Spleen (tissue), 11 donors: Measurements from ENCODE around the gene RGS5. TPM values are rescaled to one million over a fixed set of nuclear protein-coding genes. Genes with fewer than 3 reads are reported as not detected.

Source experiments
- DNase-seq: peaks from one replicate; pipeline ENCODE4 v3.0.0-alpha.2; 2020
- H3K27ac ChIP-seq, 8 donors: fragments of 200-600 bp; sonication (generic) in 7 of 8; 1 replicate in 4 of 8; 2 replicates in 4 of 8; pipeline versions ENCODE4 v1.5.0 to v1.8.0; 2016 to 2021; ENCODE audit warnings: inconsistent platforms in 4 of 8, mild to moderate bottlenecking in 4 of 8, moderate library complexity in 1 of 8
- H3K27me3 ChIP-seq, 7 donors: fragments of 200-600 bp; sonication (generic) in 6 of 7; replicated peaks in 1 of 7; 1 replicate in 4 of 7; 2 replicates in 3 of 7; pipeline versions ENCODE4 v1.5.0 to v1.8.0; 2016 to 2021; ENCODE audit warnings: inconsistent platforms in 3 of 7, mild to moderate bottlenecking in 1 of 7
- H3K36me3 ChIP-seq, 6 donors: fragments of 200-600 bp; sonication (generic) in 5 of 6; 1 replicate in 4 of 6; 2 replicates in 2 of 6; pipeline versions ENCODE4 v1.5.0 to v1.8.0; 2016 to 2021; ENCODE audit warnings: inconsistent platforms in 2 of 6
- H3K4me1 ChIP-seq, 6 donors: fragments of 200-600 bp; sonication (generic) in 5 of 6; 1 replicate in 3 of 6; 2 replicates in 3 of 6; pipeline versions ENCODE4 v1.5.0 to v1.8.0; 2016 to 2021; ENCODE audit warnings: inconsistent platforms in 3 of 6
- H3K4me3 ChIP-seq, 8 donors: fragments of 200-600 bp; sonication (generic) in 7 of 8; 1 replicate in 4 of 8; 2 replicates in 4 of 8; pipeline versions ENCODE4 v1.5.0 to v1.8.0; 2016 to 2021; ENCODE audit warnings: inconsistent platforms in 4 of 8, mild to moderate bottlenecking in 4 of 8, moderate library complexity in 2 of 8
- H3K9me3 ChIP-seq, 8 donors: fragments of 200-600 bp; sonication (generic) in 7 of 8; 1 replicate in 4 of 8; 2 replicates in 4 of 8; pipeline versions ENCODE4 v1.5.0 to v1.8.0; 2016 to 2021; ENCODE audit warnings: inconsistent platforms in 4 of 8
- CTCF ChIP-seq, 11 experiments: fragments of 200-600 bp in 7 of 11; fragments of 450-650 bp in 4 of 11; sonication (generic) in 4 of 11; IDR thresholded peaks in 8 of 11; conservative IDR thresholded peaks in 3 of 11; 1 replicate in 7 of 11; 2 replicates in 4 of 11; pipeline versions ENCODE4 v1.4.0 to v1.8.0; 2016 to 2021; ENCODE audit warnings: antibody characterized with exemption in 11 of 11, inconsistent platforms in 4 of 11, mild to moderate bottlenecking in 1 of 11
- POLR2A ChIP-seq, 3 donors: fragments of 450-650 bp; IDR thresholded peaks; one replicate each; pipeline ENCODE4 v1.5.1; 2017; ENCODE audit warnings: antibody characterized with exemption in 3 of 3, mild to moderate bottlenecking in 1 of 3
- POLR2AphosphoS5 ChIP-seq, 3 donors: sonication (generic); formaldehyde crosslinking; IDR thresholded peaks; one replicate each; pipeline ENCODE4 v1.5.1; 2017; ENCODE audit warnings: antibody characterized with exemption in 3 of 3
- WGBS, 5 donors: extraction: QIAGEN DNeasy Blood & Tissue Kit in 3 of 5; methylation state at CpG; one replicate each; pipeline versions ENCODE4 v1.1.5 to v1.1.7; 2013 to 2018; 5-methylcytosine and 5-hydroxymethylcytosine counted together
- intact Hi-C: fragments of 100-400 bp; cut with DNase I; formaldehyde crosslinking; loops from one replicate; pipeline ENCODE4 v1.15.0; 2023; ENCODE audit warnings: low total_unique reads
- polyA plus RNA-seq, 3 donors: library from polyadenylated mRNA; stranded (reverse); fragments of 200-250 nt; gene quantifications; one replicate each; pipeline ENCODE4 v1.2.1, GENCODE V29; 2013
- total RNA-seq, 7 donors: library from RNA; depleted of rRNA in 3 of 7; stranded (reverse); fragments of >200 nt in 3 of 7; fragmentation: NEBNext Ultra II Directional in 4 of 7; extraction: Animal tissue kit (Norgen Biotek cat#: 25700) in 4 of 7; gene quantifications; one replicate each; pipeline versions ENCODE4 v1.1.0 to v1.2.1, GENCODE V29; 2016 to 2021
- donor health status: healthy with polysubstance abuse.
- donor health status: DM: no; HTN: no; CAD: no; lungs with moderate emphysema.
- donor health status: DM: no; HTN: no; CAD: no.
- donor health status: Bipolar disorder and iron deficiency.
- donor health status: healthy.
- donor health status: DM: no; HTN: no; CAD: no.
- donor health status: DM: yes; HTN: yes; CAD: no.

Gene RGS5
- total and polyA plus RNA-seq, 10 donors, result 3.1 to 150 (median 22.7) TPM

GRCh38 chr1:163094182-163094581 is 108.5 kb downstream of the RGS5 start:
- H3K27me3 ChIP-seq, result peaks cover 0 to 9% (median 0%) of the 10 kb centered on the region in 7 donors
- H3K9me3 ChIP-seq, result no peaks in the 10 kb centered on the region
- no peaks in the 10 kb centered on the region for H3K4me1 ChIP-seq
- no peak overlapping the region for H3K27ac ChIP-seq
- intact Hi-C loops, result no loop called here
- H3K36me3 ChIP-seq, result no peaks in the 10 kb centered on the region
- WGBS, 5 donors, result 58 to 62% (median 59%) methylated on average over 4 of the region's 4 CpGs
- no peak overlapping the region for H3K4me3 ChIP-seq
- no peak for TF ChIP-seq POLR2AphosphoS5 (IDR thresholded peaks at IDR 0.05)
- DNase-seq, result no peak

GRCh38 chr1:163093579-163093978 is 109.1 kb downstream of the RGS5 start:
- Histone ChIP-seq H3K4me1 (no peaks in the 10 kb centered on the region), H3K9me3 (no peaks in the 10 kb centered on the region), H3K27ac (no peak overlapping the region), H3K27me3 (peaks cover 0 to 9% (median 0%) of the 10 kb centered on the region in 7 donors), H3K4me3 (no peak overlapping the region), H3K36me3 (no peaks in the 10 kb centered on the region)
- 82 to 92% (median 86%) methylated on average over 8 to 9 of the region's 9 CpGs for WGBS, 5 donors
- TF ChIP-seq POLR2A (IDR thresholded peaks at IDR 0.05) (no peak), POLR2AphosphoS5 (IDR thresholded peaks at IDR 0.05) (no peak), CTCF (IDR thresholded peaks at IDR 0.05 in 8 of 11, conservative IDR thresholded peaks at IDR 0.05 in 3 of 11) (no peak)
- no peak for DNase-seq
- intact Hi-C loops, result no loop called here

GRCh38 chr1:163093169-163093568 is 109.5 kb downstream of the RGS5 start:
- DNase-seq, result no peak
- Histone ChIP-seq H3K27ac (no peak overlapping the region), H3K27me3 (peaks cover 0 to 9% (median 0%) of the 10 kb centered on the region in 7 donors), H3K36me3 (no peaks in the 10 kb centered on the region), H3K4me3 (no peak overlapping the region), H3K9me3 (no peaks in the 10 kb centered on the region), H3K4me1 (no peaks in the 10 kb centered on the region)
- 56 to 67% (median 64%) methylated on average over 4 of the region's 4 CpGs for WGBS, 5 donors
- no peak for TF ChIP-seq POLR2AphosphoS5 (IDR thresholded peaks at IDR 0.05)
- TF ChIP-seq CTCF (IDR thresholded peaks at IDR 0.05 in 8 of 11, conservative IDR thresholded peaks at IDR 0.05 in 3 of 11), result no peak
- no peak for TF ChIP-seq POLR2A (IDR thresholded peaks at IDR 0.05)
- intact Hi-C loops, result no loop called here

Other genes starting within 250 kb of the RGS5 start
- 1 to 10 TPM in 6 of 7 donors, under 1 TPM in 1; 0.50 to 3.8 (median 1.9) TPM for gene RGS4, start 133.6 kb downstream of the RGS5 start, total RNA-seq
- gene RGS4, start 133.6 kb downstream of the RGS5 start, polyA plus RNA-seq, result under 1 TPM; 0.38 to 0.63 (median 0.39) TPM
- 1 to 10 TPM; 2.4 to 6.0 (median 4.9) TPM for gene NUF2, start 119.0 kb upstream of the RGS5 start, total RNA-seq
- gene NUF2, start 119.0 kb upstream of the RGS5 start, polyA plus RNA-seq, result 1 to 10 TPM; 3.3 to 8.2 (median 3.7) TPM